Naive thymus-derived CD4-positive, alpha-beta T cell (primary cell): ENCODE measurements around the gene ZNF750. TPM values are rescaled to one million over a fixed set of nuclear protein-coding genes. Genes with fewer than 3 reads are reported as not detected.
A peak's percentile ranks its signal among the peaks of the same experiment; 100 is the strongest.

Experiments
- ATAC-seq: fragments of 150-1000 bp; cut with Tn5 transposase; 2 replicates; pipeline ENCODE4 v1.10.0; 2021; ENCODE audit warnings: mild to moderate bottlenecking, moderate library complexity
- CTCF ChIA-PET: fragments of 350-600 bp; sonication (Branson Sonifier 250); formaldehyde crosslinking; loops from one replicate; lab custom pipeline; 2021; ENCODE audit warnings: antibody characterized with exemption; lab: Charles Lee
- POLR2A ChIA-PET: fragments of 350-600 bp; sonication (Branson Sonifier 250); formaldehyde crosslinking; loops from one replicate; lab custom pipeline; 2021; ENCODE audit warnings: antibody characterized with exemption, inconsistent platforms; lab: Charles Lee
- DNase-seq, 9 donors: peaks; one replicate each; pipeline versions ENCODE4 v3.0.0 to v3.0.0-alpha.2; 2020 to 2022; ENCODE audit warnings: mixed read lengths in 1 of 9
- H3K27ac ChIP-seq: one replicate; pipeline ENCODE4 v1.7.0; 2013; ENCODE audit warnings: mild to moderate bottlenecking, low read depth, low read length, moderate library complexity
- H3K27me3 ChIP-seq, 2 donors: one replicate each; pipeline ENCODE4 v1.7.0; 2013; ENCODE audit warnings: low read length in 2 of 2, mild to moderate bottlenecking in 2 of 2, moderate library complexity in 2 of 2; ENCODE audit not compliant: control insufficient read depth in 2 of 2, insufficient read depth in 2 of 2
- H3K36me3 ChIP-seq, 3 experiments: 1 replicate in 2 of 3; 2 replicates in 1 of 3; pipeline ENCODE4 v1.7.0; 2013; ENCODE audit warnings: low read length in 3 of 3, mild to moderate bottlenecking in 3 of 3, moderate library complexity in 1 of 3; ENCODE audit not compliant: insufficient read depth in 3 of 3, control insufficient read depth in 2 of 3
- H3K4me1 ChIP-seq, 2 donors: one replicate each; pipeline ENCODE4 v1.7.0; 2013; ENCODE audit warnings: low read length in 2 of 2, mild to moderate bottlenecking in 2 of 2, moderate library complexity in 1 of 2; ENCODE audit not compliant: control insufficient read depth in 2 of 2, insufficient read depth in 2 of 2
- H3K4me3 ChIP-seq: 2 replicates; pipeline ENCODE4 v1.7.0; 2013; ENCODE audit warnings: mild to moderate bottlenecking, low read length
- H3K9me3 ChIP-seq, 3 experiments: 1 replicate in 2 of 3; 2 replicates in 1 of 3; pipeline ENCODE4 v1.7.0; 2013; ENCODE audit warnings: low read length in 3 of 3; ENCODE audit not compliant: control insufficient read depth in 2 of 3
- H3K27ac Mint-ChIP-seq, 9 donors: one replicate each; pipeline ENCODE4 v1.8.0; 2020 to 2022; ENCODE audit warnings: mixed read lengths in 9 of 9, mild to moderate bottlenecking in 8 of 9, moderate library complexity in 5 of 9, inconsistent platforms in 2 of 9
- H3K27me3 Mint-ChIP-seq, 5 donors: one replicate each; pipeline ENCODE4 v1.8.0; 2021 to 2022; ENCODE audit warnings: mixed read lengths in 5 of 5, mild to moderate bottlenecking in 1 of 5
- H3K36me3 Mint-ChIP-seq, 5 donors: one replicate each; pipeline ENCODE4 v1.8.0; 2020 to 2022; ENCODE audit warnings: mixed read lengths in 5 of 5, mild to moderate bottlenecking in 3 of 5, inconsistent platforms in 1 of 5
- H3K4me1 Mint-ChIP-seq, 7 donors: one replicate each; pipeline ENCODE4 v1.8.0; 2020 to 2022; ENCODE audit warnings: mixed read lengths in 7 of 7, mild to moderate bottlenecking in 3 of 7, inconsistent platforms in 1 of 7
- H3K4me3 Mint-ChIP-seq, 10 donors: one replicate each; pipeline ENCODE4 v1.8.0; 2020 to 2022; ENCODE audit warnings: mild to moderate bottlenecking in 10 of 10, mixed read lengths in 10 of 10, moderate library complexity in 6 of 10, inconsistent platforms in 2 of 10
- H3K9me3 Mint-ChIP-seq, 11 donors: one replicate each; pipeline ENCODE4 v1.8.0; 2020 to 2022; ENCODE audit warnings: mixed read lengths in 11 of 11, mild to moderate bottlenecking in 4 of 11, inconsistent platforms in 1 of 11, moderate library complexity in 1 of 11
- intact Hi-C, 2 donors: fragments of 100-400 bp; cut with micrococcal nuclease; formaldehyde crosslinking; loops; one replicate each; pipeline ENCODE4 v1.15.1; 2023
- polyA plus RNA-seq, 2 donors: library from polyadenylated mRNA; unstranded; fragments of 300-500 nt; fragmentation: Illumina TruSeq; gene quantifications; one replicate each; pipeline ENCODE4 v1.2.3, GENCODE V29; 2021
- total RNA-seq, 6 experiments: library from RNA in 5 of 6; stranded (reverse) in 5 of 6; gene quantifications; 1 replicate in 5 of 6; 2 replicates in 1 of 6; pipeline ENCODE4 v1.2.3 and lab custom pipeline; 2021 to 2026

Gene ZNF750
- total and polyA plus RNA-seq, 7 experiments from 2014 or later, result 0.13 TPM; not detected in 6

- DNase-seq, result no peak
- POLR2A ChIA-PET, result no interaction called here
- H3K4me3 Mint-ChIP-seq, result no peak overlapping the region
- peaks cover 0 to 9% (median 0%) of the 10 kb centered on the region in 3 experiments for H3K9me3 ChIP-seq
- H3K9me3 Mint-ChIP-seq, result peaks cover 3 to 12% (median 3%) of the 10 kb centered on the region in 11 donors
- H3K4me1 Mint-ChIP-seq, result peaks cover 0 to 17% (median 7%) of the 10 kb centered on the region in 7 donors
- no peaks in the 10 kb centered on the region for H3K4me1 ChIP-seq
- no peak overlapping the region for H3K27ac ChIP-seq
- intact Hi-C loops, result no loop called here
- peak overlapping the region in 1 of 9 donors; percentile 28 for H3K27ac Mint-ChIP-seq
- peaks cover 0 to 73% (median 2%) of the 10 kb centered on the region in 3 experiments for H3K36me3 ChIP-seq
- H3K27me3 Mint-ChIP-seq, result no peaks in the 10 kb centered on the region
- no peak for ATAC-seq
- H3K27me3 ChIP-seq, result no peaks in the 10 kb centered on the region
- CTCF ChIA-PET, result interaction anchor here (0.8 kb wide), 1 partner anchor 234 kb away, joined by 3 read pairs; no protein-coding TSS in a partner anchor
- H3K36me3 Mint-ChIP-seq, result peaks cover 21 to 73% (median 35%) of the 10 kb centered on the region in 5 donors
- no peak overlapping the region for H3K4me3 ChIP-seq
These were observed 24.5 kb downstream of the ZNF750 start for GRCh38 chr17:82815354-82815753.

- POLR2A ChIA-PET, result no interaction called here
These were observed 25.0 kb downstream of the ZNF750 start for GRCh38 chr17:82814834-82815233.

DNA sequence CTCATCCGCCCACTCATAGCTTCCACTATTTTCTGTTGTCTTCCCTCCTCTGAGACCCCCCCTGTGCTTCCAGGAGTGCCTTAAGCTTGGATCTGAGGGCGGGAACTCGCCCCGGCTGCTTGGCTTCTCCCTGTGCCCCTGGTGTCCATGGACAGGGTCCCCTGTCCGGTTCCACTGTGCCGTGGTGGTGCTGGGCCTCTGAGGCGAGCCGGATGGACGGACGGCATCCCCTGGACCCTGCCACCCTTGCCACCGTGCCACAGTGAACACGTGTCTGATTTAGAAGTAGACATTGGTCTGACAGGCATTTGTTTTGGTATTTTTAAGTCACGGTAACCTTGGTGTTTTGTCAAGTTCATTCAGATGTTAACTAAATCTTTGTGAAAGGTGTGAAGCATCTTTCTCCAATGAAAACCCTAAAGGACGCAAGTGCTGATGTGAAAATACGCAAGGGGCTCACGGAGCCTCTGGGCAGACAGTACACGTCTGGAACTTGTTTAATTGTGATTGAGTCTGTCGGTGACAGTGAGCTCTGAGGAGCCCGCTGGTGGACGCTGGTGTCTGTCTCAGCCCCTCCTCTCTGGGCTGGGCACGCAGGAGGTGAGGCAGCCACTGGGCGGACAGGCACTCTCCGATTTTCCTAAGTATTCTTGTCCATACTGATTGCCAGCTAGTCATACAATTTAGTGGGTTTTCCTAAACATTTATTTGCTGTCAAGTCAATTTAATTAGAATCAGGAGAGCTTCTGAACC lies 26.3 kb downstream of the ZNF750 start:
- Histone ChIP-seq H3K36me3 (peaks cover 0 to 80% (median 2%) of the 10 kb centered on the region in 3 experiments), H3K27ac (no peak overlapping the region), H3K4me3 (no peak overlapping the region), H3K4me1 (no peaks in the 10 kb centered on the region), H3K9me3 (no peaks in the 10 kb centered on the region), H3K27me3 (no peaks in the 10 kb centered on the region)
- H3K9me3 Mint-ChIP-seq, result peaks cover 0 to 1% (median 0%) of the 10 kb centered on the region in 11 donors
- intact Hi-C loops, result no loop called here
- ChIA-PET CTCF (no interaction called here), POLR2A (no interaction called here)
- DNase-seq, result no peak
- no peak for ATAC-seq
- H3K27ac Mint-ChIP-seq, result no peak overlapping the region
- no peak overlapping the region for H3K4me3 Mint-ChIP-seq
- peaks cover 19 to 61% (median 27%) of the 10 kb centered on the region in 5 donors for H3K36me3 Mint-ChIP-seq
- peaks cover 0 to 17% (median 7%) of the 10 kb centered on the region in 7 donors for H3K4me1 Mint-ChIP-seq
- H3K27me3 Mint-ChIP-seq, result no peaks in the 10 kb centered on the region

More at GRCh38 chr17:82814834-82815233, 25.0 kb downstream of the ZNF750 start:
- Histone ChIP-seq H3K27me3 (no peaks in the 10 kb centered on the region), H3K4me1 (no peaks in the 10 kb centered on the region), H3K27ac (no peak overlapping the region), H3K36me3 (peaks cover 0 to 78% (median 2%) of the 10 kb centered on the region in 3 experiments), H3K4me3 (no peak overlapping the region), H3K9me3 (peaks cover 0 to 3% (median 0%) of the 10 kb centered on the region in 3 experiments)
- peaks cover 0 to 17% (median 7%) of the 10 kb centered on the region in 7 donors for H3K4me1 Mint-ChIP-seq
- intact Hi-C loops, result no loop called here
- H3K27ac Mint-ChIP-seq, result peak overlapping the region in 2 of 9 donors; percentile 28 to 48
- CTCF ChIA-PET, result interaction anchor here (0.8 kb wide), 1 partner anchor 234 kb away, joined by 3 read pairs; no protein-coding TSS in a partner anchor
- no peak for ATAC-seq
- H3K36me3 Mint-ChIP-seq, result peaks cover 21 to 70% (median 32%) of the 10 kb centered on the region in 5 donors
- no peaks in the 10 kb centered on the region for H3K27me3 Mint-ChIP-seq
- peaks cover 0 to 9% (median 0%) of the 10 kb centered on the region in 11 donors for H3K9me3 Mint-ChIP-seq
- no peak overlapping the region for H3K4me3 Mint-ChIP-seq
- no peak for DNase-seq

DNA sequence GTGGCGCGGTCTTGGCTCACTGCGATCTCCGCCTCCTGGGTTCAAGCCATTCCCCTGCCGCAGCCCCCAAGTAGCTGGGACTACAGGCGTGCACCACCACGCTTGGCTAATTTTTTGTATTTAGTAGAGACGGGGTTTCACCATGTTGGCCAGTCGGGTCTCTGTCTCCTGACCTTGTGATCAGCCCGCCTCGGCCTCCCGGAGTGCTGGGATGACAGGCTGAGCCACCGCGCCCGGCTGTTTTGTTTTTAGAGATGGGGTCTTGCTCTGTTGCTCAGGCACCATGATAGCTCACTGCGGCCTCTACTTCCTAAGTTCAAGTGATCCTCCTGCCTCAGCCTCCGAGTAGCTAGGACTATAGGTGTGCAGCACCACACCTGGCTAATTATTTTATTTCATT lies 27.2 kb downstream of the ZNF750 start:
- no peak for DNase-seq
- Histone ChIP-seq H3K4me1 (no peaks in the 10 kb centered on the region), H3K27me3 (no peaks in the 10 kb centered on the region), H3K4me3 (no peak overlapping the region), H3K36me3 (peaks cover 0 to 79% (median 2%) of the 10 kb centered on the region in 3 experiments), H3K9me3 (no peaks in the 10 kb centered on the region), H3K27ac (no peak overlapping the region)
- ChIA-PET CTCF (no interaction called here), POLR2A (no interaction called here)
- no peak overlapping the region for H3K4me3 Mint-ChIP-seq
- no peak for ATAC-seq
- intact Hi-C loops, result no loop called here
- H3K27me3 Mint-ChIP-seq, result no peaks in the 10 kb centered on the region
- H3K36me3 Mint-ChIP-seq, result peaks cover 11 to 53% (median 20%) of the 10 kb centered on the region in 5 donors
- H3K27ac Mint-ChIP-seq, result no peak overlapping the region
- peaks cover 0 to 1% (median 0%) of the 10 kb centered on the region in 11 donors for H3K9me3 Mint-ChIP-seq
- H3K4me1 Mint-ChIP-seq, result peaks cover 0 to 17% (median 7%) of the 10 kb centered on the region in 7 donors

DNA sequence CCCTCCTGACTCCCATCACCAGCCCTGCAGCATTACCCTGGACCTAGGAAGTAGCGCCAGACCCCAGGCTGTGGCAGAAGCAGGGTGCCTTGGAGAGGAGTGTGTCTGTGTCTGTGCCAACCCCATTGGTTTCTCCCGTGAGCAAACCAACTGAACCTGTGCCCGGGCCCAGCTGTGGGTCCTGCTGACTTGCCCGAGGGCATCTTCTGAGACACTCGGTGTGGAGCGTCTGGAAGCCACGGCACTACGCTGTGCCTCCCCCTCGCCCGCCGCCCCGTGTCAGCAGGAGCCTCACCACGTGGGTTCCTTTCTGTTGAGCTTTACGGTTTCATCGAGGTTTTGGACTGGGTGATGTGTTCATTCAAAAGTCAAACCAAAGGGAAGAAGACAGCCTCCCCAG lies 27.8 kb downstream of the ZNF750 start:
- H3K9me3 ChIP-seq, result no peaks in the 10 kb centered on the region
- ATAC-seq (no peak), DNase-seq (no peak)
- Mint-ChIP-seq H3K36me3 (peaks cover 11 to 51% (median 19%) of the 10 kb centered on the region in 5 donors), H3K4me1 (peaks cover 0 to 17% (median 6%) of the 10 kb centered on the region in 7 donors), H3K27ac (no peak overlapping the region), H3K4me3 (no peak overlapping the region), H3K9me3 (peaks cover 0 to 1% (median 0%) of the 10 kb centered on the region in 11 donors), H3K27me3 (no peaks in the 10 kb centered on the region)
- CTCF ChIA-PET, result no interaction called here
- H3K4me1 ChIP-seq, result no peaks in the 10 kb centered on the region
- peaks cover 0 to 81% (median 0%) of the 10 kb centered on the region in 3 experiments for H3K36me3 ChIP-seq
- H3K27me3 ChIP-seq, result no peaks in the 10 kb centered on the region
- H3K27ac ChIP-seq, result no peak overlapping the region
- intact Hi-C loops, result no loop called here
- no peak overlapping the region for H3K4me3 ChIP-seq
- POLR2A ChIA-PET, result no interaction called here

DNA sequence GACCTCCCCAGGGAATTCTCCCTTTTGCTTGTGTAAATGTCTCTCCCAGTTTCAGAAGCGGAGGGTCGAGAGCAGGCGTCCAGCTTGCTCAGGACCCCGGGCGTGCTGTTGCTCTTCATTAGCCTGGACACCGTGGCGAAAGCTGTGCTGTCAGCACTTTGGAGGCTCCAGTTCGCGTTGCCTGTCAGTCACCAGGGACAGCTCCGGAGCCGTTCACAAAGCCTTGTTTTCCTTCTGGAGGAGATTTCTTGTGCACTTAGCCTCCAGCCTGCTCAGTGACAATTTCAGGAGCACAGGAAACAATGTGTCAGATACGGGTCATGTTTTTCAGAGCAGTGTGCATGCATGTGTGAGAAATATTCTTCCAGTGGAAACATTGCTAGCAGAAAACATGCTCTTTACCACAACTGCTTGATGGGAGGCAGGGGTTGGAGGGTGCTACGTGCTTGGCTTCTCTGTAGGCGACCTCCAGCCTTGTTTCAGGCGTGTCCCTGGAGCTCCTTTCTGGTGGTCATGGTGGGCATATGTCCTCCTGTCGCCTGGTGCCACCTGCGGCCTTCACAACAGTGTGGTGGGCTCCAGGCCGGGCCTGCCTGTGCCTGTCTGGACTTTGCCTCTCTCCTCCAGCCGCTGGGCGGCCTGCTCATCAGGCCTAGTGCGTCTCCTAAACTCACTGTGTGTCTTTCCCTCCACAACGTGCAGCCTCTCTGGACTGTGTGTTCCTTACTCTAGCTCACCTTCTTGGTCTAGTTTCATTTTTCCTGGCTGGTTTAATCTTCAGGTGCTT lies 29.0 kb downstream of the ZNF750 start:
- POLR2A ChIA-PET, result no interaction called here
- H3K27me3 Mint-ChIP-seq, result no peaks in the 10 kb centered on the region
- no peak for DNase-seq
- H3K4me1 ChIP-seq, result no peaks in the 10 kb centered on the region
- H3K36me3 ChIP-seq, result peaks cover 0 to 86% (median 0%) of the 10 kb centered on the region in 3 experiments
- H3K36me3 Mint-ChIP-seq, result peaks cover 4 to 49% (median 18%) of the 10 kb centered on the region in 5 donors
- H3K27me3 ChIP-seq, result no peaks in the 10 kb centered on the region
- no peak overlapping the region for H3K4me3 Mint-ChIP-seq
- intact Hi-C loops, result no loop called here
- H3K9me3 Mint-ChIP-seq, result peaks cover 0 to 1% (median 0%) of the 10 kb centered on the region in 11 donors
- H3K4me1 Mint-ChIP-seq, result peaks cover 0 to 10% (median 4%) of the 10 kb centered on the region in 7 donors
- CTCF ChIA-PET, result no interaction called here
- no peak overlapping the region for H3K27ac Mint-ChIP-seq
- H3K4me3 ChIP-seq, result no peak overlapping the region
- no peaks in the 10 kb centered on the region for H3K9me3 ChIP-seq
- ATAC-seq, result no peak
- no peak overlapping the region for H3K27ac ChIP-seq
